ENCODE measurements around the gene AATF.

DNA sequence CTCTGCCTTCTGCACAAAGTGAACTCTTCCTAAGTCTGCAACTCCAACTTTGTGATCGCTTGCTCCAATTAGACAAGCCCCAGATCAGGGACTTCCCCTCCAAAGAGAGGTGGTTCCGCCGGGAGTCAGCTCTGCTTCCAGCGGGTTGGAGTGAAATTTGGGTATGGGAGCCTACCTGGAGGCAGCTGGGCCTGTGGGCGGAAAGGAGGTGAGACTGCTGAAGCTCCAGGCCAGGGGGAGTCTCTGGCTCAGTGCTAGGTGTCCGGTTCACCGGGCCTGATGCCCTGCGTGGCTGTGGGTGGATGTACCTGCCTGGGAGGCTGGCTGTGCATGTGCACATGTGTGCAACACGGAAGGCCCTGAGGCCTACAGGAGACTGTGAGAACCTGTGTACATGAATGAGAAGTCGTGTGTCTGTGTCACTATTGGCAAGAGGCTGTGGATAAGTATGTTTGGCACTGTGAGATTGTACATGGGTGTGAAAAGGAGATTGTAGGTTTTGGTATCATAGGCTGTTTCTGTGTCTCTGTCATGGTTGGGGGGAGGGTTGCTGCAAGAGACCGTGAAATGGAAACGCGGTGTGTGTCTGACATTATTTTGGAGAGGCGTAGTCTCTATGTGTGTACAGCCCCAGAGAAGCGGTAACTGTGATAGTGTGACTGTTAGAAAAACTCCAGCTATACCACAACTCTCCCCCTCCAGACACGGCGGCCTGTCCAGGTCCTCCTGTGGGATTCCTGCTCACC lies 7.3 kb upstream of the AATF start:
- TF ChIP-seq POLR2A (IDR thresholded peaks at IDR 0.05): no peak
- TF ChIP-seq, protein P1, sequence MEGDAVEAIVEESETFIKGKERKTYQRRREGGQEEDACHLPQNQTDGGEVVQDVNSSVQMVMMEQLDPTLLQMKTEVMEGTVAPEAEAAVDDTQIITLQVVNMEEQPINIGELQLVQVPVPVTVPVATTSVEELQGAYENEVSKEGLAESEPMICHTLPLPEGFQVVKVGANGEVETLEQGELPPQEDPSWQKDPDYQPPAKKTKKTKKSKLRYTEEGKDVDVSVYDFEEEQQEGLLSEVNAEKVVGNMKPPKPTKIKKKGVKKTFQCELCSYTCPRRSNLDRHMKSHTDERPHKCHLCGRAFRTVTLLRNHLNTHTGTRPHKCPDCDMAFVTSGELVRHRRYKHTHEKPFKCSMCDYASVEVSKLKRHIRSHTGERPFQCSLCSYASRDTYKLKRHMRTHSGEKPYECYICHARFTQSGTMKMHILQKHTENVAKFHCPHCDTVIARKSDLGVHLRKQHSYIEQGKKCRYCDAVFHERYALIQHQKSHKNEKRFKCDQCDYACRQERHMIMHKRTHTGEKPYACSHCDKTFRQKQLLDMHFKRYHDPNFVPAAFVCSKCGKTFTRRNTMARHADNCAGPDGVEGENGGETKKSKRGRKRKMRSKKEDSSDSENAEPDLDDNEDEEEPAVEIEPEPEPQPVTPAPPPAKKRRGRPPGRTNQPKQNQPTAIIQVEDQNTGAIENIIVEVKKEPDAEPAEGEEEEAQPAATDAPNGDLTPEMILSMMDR (IDR thresholded peaks at IDR 0.05): no peak

All from adrenal gland (tissue), 5 donors.